HG03108 (cell line): ENCODE results near the gene BNC2.

Experiments
- ATAC-seq: cut with Tn5 transposase; IDR thresholded peaks from one replicate; pipeline ENCODE4 v1.9.1; 2021; ENCODE audit warnings: moderate library complexity; ENCODE audit not compliant: unreplicated experiment

The BNC2 gene

DNA sequence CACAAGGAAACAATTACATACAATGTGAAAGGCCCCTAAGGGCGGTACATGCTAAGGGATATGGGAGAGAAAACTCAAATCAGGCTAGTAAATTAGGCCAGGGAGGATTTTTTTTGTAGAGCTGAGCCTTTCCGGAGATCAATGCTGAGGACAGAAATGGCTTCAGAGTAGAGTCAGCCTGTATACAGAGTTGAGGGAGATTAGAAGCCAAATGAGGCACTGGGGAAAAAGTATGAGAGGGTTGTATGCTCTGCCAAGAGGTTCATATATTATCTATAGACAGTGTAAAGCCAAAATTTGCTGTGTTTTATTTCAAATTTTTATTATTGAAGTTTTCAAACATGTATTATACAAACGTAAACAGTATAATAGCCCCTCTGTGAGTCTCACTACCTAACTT, 103.1 kb downstream of the BNC2 start:
- ATAC-seq: no peak

DNA sequence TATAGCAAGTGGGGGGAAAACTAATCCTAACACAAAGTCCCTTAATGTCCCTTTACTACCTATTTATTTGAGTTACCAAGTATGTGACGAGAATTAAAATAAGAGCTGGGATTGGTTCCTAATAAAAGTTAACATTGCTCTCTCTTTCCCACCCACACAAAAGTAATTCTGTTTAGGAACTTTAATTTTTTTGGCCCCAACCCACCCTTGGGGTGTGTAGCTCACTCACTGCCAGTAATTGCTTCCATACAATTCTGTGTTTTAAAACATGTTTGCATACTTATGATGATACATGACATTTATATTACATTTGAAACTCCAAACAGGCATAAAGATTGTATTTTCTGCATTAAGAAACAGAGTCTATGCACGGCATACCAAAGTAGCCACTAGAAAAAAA, 106.5 kb downstream of the BNC2 start:
- ATAC-seq: no peak

DNA sequence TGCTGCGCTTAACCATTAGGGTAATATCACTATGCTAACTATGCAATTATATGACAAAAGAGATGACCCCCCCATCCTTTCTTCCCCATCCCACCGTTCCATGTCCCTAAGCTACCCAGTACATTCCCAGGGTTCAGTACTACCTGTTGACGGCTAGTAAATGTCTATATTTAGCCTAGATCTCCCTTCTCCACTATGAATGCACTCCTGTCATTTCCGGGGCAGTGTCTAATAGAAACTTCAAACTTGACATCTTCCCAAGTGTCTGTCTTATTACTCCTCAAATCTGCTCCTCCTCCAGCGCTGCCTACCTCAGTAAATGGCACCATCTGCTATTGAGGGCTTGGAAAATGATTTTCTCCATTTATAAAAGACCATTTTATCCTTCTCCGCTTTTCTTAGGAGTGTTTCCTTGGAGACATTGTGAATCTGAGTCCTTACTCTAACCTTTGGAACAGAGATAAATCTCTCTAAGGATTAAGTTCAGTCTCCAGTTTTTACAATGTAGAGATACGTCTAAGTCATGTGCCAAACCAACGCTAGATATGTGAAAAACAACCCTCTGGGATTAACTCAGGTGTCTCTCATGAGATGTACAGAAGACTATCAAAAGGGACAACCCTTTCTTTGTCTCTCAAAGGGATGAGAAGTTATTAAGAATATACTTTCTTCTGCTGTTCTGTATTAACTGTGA, 114.9 kb downstream of the BNC2 start:
- ATAC-seq: no peak

DNA sequence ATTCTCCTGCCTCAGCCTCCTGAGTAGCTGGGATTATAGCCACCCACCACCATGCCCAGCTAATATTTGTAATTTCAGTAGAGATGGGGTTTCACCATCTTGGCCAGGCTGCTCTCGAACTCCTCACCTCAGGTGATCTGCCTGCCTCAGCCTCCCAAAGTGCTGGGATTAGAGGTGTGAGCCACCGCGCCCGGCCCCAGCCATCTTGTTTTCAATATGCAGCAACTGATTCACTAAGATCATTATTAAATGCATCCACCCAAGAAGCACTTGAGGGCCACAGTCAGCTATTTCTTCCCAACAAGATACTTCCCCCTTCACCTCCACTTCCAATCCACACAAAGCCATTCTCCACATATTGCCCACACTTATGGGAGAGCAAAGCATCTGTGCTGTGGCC, 115.8 kb downstream of the BNC2 start:
- ATAC-seq: no peak

DNA sequence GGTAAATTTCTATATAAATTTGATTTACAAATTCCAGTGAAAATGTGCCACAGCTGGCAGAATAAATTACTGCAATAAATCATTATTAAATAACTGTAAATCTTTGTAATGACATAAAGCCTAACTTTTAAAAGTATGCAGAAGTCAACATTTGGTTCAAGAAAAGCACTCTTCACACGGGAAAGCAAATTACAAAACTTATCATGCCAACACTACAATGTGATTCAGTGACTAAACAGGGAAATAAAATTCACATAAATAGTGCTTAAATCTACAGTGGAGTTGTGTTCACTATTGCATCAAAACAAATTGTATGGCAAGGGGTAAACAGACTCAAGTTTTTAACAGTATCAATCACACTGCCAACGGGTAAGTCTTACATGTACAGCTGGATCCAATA, 117.2 kb downstream of the BNC2 start:
- ATAC-seq: no peak

DNA sequence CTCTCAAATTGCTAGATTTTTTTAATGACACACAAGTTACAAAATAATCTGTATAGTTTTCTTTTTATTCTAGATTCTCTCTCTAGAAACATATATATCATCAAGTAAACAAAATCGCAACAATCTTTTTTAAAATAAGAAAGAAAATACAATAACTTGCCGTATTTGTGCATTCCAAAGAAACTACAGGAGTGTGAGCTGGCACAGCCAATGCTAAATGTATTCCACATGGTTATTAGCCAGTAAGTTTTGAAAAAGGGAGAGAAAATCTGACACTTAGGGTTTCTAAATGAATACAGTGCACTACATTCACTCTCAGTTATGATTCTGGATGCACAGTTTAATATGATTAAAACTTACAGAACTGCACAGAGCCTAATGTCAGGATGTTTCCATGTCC, 117.9 kb downstream of the BNC2 start:
- ATAC-seq: no peak

DNA sequence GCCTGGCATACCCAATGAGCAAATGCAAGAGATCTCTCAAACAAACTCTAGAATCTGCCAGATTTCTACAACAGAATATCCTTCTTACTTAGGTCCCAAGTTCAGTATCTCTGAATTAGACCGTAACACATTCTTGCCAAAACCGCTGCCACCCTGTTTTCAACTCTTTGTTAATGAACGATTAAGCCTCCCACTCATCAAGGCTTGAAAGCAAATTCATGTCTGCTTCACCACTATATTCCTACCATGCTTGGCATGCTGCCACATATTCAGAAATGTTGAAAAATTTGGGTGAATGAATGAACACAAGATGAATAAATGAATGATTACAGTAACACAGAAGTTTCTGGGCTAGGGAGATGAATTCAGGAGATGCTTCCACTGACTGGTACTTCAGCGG, 119.9 kb downstream of the BNC2 start:
- ATAC-seq: no peak

DNA sequence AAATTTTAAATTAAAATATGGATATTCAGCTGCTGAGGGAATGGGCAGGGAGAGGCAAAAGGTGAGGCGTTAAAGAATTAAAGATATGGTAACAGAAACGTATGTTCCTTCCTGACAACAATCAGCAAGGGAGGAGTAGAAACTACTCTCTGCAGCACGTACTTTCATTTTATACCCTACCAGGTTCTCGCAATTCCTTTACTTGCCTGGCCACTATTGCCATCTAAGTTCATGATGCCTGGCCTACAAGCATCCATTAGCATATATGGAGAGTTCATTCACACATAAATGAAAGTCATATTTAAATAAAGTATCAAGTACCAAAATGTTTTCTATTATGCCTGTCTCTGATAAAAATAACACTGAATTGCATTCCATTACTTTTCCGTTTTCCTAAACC, 125.1 kb downstream of the BNC2 start:
- ATAC-seq: no peak

DNA sequence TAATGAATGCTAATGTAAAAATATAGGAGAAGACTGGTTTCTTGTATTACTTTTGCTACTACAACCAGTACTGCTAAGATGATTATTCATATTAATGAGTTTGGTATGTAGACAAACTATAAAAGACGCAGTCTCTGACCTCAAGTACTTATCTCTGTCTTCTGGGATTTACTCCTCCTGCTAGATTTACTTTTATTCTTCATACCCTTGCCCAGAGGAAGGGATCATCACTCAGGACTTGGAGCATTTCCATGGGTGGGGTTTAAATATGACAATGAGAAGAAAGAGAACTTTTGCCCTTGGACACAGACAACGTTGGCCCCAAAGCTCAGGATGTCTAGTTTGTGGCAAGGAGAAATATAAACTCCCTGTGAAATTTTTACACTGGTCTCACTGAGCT, 126.1 kb downstream of the BNC2 start:
- no peak for ATAC-seq

DNA sequence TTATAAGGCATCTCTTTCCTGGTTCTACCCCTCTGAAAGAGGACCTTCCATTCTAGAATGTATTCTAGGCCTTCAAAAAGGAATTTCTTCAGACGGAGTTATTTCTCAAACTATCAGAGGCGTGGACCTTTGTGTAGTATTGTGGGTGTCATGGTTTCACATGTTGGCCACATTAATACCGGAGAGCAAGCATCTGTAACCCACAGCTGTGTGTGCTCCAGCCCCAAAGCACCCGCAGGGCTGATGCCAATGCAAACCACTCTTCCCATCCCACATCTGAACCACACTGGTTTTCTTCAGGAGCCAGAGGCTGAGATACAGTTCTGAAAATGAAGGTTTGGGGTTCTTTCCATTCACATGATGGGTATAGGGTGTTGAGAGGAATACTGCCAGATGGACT, 127.1 kb downstream of the BNC2 start:
- no peak for ATAC-seq

DNA sequence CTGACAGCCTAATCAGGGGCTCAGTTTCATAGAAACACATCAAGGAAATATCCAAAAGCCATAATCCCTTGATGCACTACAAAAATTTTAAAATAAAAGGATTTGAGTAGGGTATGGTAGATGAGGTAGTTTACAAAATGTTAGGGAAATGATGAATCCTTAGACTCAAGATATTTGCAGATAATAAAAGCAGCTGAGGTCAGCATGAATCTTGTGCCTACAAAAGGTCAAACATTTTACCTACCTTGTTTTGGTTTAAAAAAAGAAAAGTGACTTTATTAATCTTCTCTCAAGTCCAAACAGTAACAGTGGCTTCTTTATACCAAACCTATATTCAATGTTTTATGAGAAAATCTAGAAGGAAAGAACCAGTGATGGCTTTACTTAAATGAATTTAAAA, 135.5 kb downstream of the BNC2 start:
- ATAC-seq: no peak

DNA sequence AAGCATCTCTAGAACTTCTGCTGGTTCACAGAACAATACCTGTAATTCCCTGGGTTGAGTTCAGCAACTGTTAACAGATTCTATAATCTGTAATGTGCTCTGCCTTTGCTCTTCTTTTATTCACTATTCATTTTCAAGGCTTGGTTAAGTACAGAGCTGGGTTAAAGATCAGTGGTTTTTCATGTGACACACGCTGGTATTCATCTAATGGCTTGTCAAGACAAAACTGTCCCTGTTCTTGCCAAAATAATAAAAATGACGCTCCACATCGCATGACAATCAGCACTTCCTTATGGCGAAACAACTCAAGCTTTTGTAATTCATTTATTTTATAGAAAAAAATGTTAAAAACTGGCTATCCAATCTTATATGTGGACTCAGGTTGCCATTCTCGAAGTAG, 137.9 kb downstream of the BNC2 start:
- ATAC-seq: no peak

DNA sequence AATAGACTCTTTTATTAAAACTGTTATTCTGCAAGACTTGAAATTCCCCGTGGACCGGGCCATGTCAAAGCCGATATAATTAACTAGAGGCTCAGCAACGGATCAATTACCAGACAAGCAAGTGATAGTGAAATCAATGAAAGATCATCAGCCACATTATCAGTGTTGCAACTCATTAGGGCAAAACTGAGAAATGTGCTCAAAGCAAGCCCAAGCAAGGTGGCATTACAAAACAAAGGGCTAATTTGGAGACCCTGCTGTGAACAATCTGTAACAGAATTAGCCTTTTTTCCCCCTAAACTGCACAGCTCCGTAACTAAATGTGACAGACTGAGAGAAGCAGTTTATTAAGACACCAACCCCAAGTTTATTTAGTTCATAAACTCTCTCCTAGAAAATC, 140.3 kb downstream of the BNC2 start:
- ATAC-seq: no peak

DNA sequence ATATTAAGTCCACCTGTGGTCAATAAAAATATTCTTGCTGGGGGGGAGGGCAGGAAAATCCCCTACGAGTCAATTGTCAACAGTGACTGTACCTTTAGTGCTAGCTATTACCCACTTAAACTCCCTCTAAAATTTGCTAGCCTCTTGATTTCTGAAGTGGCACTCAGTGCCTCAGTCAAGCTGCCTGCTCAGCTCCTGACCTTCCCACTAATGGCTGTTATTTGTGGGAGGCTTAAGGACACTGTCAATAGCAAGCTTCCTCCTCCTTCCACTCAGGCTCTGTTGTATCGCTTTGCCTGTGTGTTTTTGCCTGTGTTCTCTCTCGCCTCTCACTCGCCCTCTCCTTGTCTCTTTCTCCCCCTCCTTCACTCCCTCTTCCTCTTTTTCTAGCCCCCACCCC, 140.8 kb downstream of the BNC2 start:
- no peak for ATAC-seq

DNA sequence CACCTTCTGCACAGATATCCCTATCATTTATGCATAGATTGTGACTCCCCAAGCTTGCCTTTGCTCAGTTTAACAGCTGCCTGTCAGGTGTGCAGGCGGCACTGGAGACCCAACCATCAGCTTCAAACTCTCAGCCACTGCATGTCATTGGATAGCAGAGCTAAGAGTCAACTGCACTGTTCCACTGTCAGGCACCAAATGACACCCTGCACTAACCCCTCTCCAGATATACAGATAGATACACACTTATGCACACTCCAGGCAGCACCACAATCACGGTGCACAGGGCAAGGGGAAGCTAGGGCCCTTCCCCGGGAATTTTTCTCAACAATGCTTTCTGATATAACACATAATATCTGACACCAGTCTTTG, 142.3 kb downstream of the BNC2 start:
- ATAC-seq: no peak

DNA sequence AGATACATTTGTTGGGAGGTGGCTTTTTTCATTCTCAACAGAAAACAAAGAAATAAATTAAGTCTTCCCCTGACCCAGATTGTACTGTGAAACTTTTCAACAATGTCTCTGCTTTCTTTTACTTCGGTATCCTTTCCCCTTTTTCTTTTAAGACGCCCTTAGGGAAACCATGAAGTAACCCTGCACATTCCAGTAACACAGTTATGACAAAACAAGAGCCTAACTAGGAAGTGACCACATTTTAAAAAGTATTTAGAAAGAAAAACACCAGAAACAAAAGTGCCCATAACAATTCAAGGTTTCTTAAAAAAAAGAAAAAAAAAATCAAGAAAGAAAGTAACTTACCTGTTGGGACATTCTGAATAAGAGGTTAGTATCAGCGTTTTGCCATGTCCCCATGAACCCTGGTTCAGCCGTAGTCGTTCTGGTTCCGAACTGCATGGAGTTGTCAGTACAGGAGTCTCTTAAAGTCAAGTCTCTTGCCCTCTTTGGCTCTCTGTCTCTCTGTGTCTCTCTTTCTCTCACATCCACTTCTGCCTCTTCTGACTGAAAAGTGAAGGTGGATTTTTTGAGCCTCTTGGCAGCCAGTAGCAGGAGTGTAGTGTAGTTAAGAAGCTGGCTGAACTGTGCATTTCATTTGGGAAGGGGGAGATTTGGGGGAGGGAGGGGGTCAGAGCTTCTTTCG, 142.9 kb downstream of the BNC2 start:
- no peak for ATAC-seq

DNA sequence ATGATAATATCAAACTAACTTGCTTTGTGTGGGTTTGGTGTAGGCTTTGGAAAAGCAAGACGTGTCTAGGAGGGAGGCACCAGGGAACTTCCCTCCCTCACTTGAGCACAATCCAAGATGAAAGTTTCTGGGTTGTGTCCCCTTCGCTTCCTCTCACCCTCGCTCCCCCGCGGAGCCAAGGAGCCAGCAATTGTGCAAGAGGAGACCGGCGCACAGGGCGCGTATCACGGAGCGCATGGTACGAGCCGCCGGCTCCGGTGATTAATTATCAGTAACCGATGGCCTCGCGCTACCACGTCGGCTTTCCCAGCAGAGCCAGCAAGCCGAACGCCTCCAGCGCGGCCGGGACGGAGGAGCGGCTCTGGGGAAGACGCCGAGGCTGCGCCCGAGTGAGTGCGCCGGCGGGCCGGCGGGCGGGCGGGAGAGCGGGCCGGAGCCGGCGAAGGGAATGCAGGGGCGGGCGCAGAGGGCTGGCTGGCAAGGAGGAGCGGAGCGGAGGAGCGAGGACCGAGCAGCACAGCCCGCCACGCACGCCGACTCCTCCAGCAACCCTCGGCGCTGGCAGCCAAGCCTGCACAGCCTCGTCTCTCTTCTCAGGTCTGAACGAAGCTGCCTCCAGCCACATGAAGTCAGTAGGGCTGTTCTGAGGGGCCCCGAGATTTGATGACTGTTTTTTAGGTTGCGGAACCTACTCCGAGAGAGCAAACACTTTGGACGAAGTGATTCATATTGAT, 143.6 kb downstream of the BNC2 start:
- no peak for ATAC-seq

DNA sequence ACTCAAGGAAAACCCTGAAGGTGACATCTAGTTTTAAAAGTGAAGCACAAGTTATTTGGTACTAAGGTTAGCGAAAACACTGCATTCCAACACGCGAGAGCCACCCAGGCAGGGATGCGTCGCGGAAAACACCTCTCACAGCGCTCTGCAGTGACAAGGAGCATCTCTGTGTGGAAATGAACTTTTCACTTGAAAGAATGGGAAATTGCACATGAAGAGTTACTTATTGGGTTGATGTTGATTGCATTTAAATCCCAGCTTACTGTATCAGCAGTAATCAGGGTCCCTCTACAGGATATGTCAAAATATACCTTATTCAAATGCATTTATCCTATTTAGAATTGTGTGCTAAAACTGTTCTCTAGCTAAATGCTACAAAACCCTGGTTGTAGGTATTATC, 144.4 kb downstream of the BNC2 start:
- ATAC-seq: no peak

DNA sequence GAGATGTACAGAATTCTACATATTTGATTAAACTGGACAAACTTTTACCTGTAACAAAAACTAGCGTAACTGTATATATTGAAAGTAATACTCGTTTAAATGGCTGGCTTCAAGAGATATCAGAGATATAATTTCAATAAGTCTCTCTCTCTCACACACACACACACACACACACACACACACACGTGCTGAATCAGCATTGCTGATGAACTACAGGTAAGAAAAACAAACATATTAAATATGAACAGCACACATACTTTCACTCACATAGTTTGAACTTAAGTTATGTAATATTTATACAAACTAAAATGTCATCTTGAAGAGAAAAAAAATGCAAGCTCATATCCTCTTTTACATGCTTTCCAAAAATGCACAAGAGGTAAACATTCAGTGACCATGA, 145.4 kb downstream of the BNC2 start:
- no peak for ATAC-seq

DNA sequence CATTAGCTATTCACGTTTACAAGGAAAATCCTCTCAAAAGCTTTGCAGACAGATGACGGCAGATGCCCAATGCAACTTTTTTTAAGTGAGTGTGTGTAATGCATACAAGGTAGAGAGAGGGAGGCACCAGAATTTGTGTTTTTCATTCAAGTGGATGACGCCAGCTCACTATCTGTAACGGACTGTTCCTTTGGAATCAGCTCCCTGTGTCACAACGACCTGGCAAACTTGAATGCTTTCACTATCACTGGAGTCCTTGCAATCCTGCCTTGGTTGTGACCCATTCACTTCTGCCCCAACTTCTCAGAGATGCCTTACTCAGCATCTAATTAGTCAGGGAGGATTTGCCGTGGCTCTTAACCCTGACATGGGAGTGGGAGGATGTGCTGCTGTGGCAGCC, 148.5 kb downstream of the BNC2 start:
- ATAC-seq: no peak

DNA sequence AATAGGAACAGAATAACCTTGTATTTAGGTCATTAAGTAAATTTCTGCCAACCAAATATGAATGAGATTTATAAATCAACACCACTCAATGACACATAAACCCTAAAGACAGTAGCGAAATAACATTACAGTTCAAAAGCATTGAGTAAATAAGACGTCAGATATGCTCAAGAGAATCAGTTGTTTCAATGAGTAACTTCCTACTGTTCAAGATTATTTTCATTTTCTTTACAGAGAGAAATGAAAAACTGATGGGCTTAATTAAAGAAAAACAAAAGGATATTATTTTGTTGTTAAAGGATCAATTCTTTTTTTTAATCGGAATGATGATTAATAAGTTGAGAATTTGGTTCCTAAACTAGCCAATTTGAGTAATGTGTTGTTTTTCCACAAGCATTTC, 150.1 kb downstream of the BNC2 start:
- no peak for ATAC-seq

DNA sequence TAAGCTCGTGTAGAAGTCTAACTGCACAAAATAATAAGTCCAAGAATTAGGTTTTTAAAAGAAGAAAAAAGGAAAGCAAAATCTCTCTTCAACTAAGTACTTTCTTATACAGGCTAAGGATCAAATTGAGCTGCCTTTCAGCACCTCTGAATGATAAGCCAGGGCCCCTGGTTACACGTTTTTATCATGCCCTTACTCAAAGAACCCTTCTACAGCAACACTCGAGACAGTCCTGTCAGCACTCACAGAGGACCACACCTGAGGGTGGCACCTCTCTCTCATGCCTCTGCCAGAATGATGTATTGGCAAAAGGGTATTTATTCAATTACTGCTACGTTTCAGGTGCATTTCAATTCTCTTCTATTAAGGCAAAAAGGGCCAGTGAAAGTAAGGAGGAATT, 150.5 kb downstream of the BNC2 start:
- ATAC-seq: no peak
